K562 (cell line): Measurements from ENCODE around the gene GUCY1A2.
"Not testable (repeated sequence)": the region's sequence is repeated elsewhere in the genome, so short reads cannot be mapped to it uniquely, and the experiment has no call there.

Experiments
- RFX5 ChIP-seq: IDR thresholded peaks from 2 replicates; pipeline ENCODE4 v1.6.1; 2011; ENCODE audit warnings: low read depth, mild to moderate bottlenecking, improper control_type of control experiment, low read length
- SMARCC2 ChIP-seq: fragments of 450-650 bp; IDR thresholded peaks from 2 replicates; pipeline ENCODE4 v1.6.1; 2017; ENCODE audit warnings: antibody characterized with exemption, moderate library complexity, mild to moderate bottlenecking, low read depth
- TAF1 ChIP-seq: IDR thresholded peaks from 2 replicates; pipeline ENCODE4 v1.6.1; 2011; ENCODE audit warnings: mild to moderate bottlenecking, low read length, moderate library complexity; ENCODE audit not compliant: insufficient read depth, control insufficient read depth, severe bottlenecking; ENCODE audit errors: extremely low read depth
- TF ChIP-seq, protein P1 (sequence below), 3 experiments: IDR thresholded peaks in 2 of 3; conservative IDR thresholded peaks in 1 of 3; 2 replicates each; pipeline ENCODE4 v1.5.1; 2011 to 2012; ENCODE audit warnings: low read length in 3 of 3, mild to moderate bottlenecking in 3 of 3, control low read depth in 2 of 3, improper control_type of control experiment in 1 of 3, inconsistent platforms in 1 of 3, low read depth in 1 of 3, mixed read lengths in 1 of 3, moderate library complexity in 1 of 3; ENCODE audit not compliant: insufficient read depth in 2 of 3

- not testable (repeated sequence) for TF ChIP-seq TAF1, SMARCC2, RFX5
- TF ChIP-seq, protein P1, sequence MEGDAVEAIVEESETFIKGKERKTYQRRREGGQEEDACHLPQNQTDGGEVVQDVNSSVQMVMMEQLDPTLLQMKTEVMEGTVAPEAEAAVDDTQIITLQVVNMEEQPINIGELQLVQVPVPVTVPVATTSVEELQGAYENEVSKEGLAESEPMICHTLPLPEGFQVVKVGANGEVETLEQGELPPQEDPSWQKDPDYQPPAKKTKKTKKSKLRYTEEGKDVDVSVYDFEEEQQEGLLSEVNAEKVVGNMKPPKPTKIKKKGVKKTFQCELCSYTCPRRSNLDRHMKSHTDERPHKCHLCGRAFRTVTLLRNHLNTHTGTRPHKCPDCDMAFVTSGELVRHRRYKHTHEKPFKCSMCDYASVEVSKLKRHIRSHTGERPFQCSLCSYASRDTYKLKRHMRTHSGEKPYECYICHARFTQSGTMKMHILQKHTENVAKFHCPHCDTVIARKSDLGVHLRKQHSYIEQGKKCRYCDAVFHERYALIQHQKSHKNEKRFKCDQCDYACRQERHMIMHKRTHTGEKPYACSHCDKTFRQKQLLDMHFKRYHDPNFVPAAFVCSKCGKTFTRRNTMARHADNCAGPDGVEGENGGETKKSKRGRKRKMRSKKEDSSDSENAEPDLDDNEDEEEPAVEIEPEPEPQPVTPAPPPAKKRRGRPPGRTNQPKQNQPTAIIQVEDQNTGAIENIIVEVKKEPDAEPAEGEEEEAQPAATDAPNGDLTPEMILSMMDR (IDR thresholded peaks at IDR 0.05 in 2 of 3, conservative IDR thresholded peaks at IDR 0.05 in 1 of 3; ENCODE audit: insufficient read depth in 2 of 3, low read depth in 1 of 3, low read length in 3 of 3), result not testable (repeated sequence)
Observed at GRCh38 chr11:107050899-107051298, 32.6 kb upstream of the GUCY1A2 start.
